GM12864 (cell line): Measurements from ENCODE around the gene ACOT2.
"Not testable (repeated sequence)": the region's sequence is repeated elsewhere in the genome, so short reads cannot be mapped to it uniquely, and the experiment has no call there.

Experiments used
- DNase-seq: peaks from one replicate; pipeline ENCODE4 v3.0.0-alpha.2; 2011; ENCODE audit warnings: low read depth
- H3K4me3 ChIP-seq: 2 replicates; pipeline ENCODE4 v1.5.1; 2011; ENCODE audit warnings: mild to moderate bottlenecking, low read depth, low read length, control low read depth
- TF ChIP-seq, protein P1 (sequence below): IDR thresholded peaks from 2 replicates; pipeline ENCODE4 v1.5.1; 2011; ENCODE audit warnings: low read depth, mild to moderate bottlenecking, moderate library complexity, low read length, control low read depth, inconsistent platforms; ENCODE audit errors: missing control alignments

Gene ACOT2

DNA sequence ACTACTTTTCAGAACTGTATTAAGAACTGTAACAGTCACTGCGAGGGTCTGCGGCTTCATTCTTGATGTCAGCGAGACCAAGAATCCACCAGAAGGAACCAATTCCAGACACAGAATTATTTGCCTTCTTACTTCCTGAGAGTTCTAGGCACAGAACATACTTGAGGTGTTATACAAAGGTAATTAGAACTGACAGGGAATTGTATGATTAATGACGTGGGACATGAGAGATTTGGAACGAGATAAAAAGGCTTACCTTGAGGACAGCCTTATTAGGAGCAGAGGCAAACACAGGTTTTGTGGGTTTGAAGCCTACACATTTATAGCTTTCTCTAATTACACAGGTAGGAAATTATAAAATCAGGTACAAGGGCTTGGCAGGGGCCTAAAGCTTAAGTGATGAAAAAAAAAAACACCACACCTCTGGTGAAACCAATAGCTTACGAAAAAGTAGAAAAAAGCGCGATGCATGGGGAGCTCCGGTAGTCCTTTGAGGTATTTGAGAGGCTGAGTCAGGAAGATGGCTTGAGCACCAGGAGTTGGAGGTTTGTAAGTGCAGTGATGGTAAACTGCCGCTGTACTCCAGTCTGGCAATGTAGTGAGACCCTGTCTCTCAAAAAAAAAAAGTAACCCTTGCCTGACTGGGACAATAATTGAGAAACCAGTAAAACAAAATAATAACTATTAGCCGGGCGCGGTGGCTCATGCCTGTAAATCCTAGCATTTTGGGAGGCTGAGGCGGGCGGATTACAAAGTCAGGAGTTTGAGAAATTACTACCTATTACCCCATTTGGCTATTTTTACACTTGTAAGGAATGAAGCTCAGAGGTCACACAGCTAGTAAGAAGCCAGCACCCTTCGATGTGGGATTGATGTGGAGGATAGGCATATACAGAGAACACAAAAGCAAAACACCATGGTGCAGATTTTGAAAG, 795 bp upstream of the ACOT2 start:
- H3K4me3 ChIP-seq, result peak overlapping the region; percentile 74
- TF ChIP-seq, protein P1, sequence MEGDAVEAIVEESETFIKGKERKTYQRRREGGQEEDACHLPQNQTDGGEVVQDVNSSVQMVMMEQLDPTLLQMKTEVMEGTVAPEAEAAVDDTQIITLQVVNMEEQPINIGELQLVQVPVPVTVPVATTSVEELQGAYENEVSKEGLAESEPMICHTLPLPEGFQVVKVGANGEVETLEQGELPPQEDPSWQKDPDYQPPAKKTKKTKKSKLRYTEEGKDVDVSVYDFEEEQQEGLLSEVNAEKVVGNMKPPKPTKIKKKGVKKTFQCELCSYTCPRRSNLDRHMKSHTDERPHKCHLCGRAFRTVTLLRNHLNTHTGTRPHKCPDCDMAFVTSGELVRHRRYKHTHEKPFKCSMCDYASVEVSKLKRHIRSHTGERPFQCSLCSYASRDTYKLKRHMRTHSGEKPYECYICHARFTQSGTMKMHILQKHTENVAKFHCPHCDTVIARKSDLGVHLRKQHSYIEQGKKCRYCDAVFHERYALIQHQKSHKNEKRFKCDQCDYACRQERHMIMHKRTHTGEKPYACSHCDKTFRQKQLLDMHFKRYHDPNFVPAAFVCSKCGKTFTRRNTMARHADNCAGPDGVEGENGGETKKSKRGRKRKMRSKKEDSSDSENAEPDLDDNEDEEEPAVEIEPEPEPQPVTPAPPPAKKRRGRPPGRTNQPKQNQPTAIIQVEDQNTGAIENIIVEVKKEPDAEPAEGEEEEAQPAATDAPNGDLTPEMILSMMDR, result no peak
- no peak for DNase-seq

DNA sequence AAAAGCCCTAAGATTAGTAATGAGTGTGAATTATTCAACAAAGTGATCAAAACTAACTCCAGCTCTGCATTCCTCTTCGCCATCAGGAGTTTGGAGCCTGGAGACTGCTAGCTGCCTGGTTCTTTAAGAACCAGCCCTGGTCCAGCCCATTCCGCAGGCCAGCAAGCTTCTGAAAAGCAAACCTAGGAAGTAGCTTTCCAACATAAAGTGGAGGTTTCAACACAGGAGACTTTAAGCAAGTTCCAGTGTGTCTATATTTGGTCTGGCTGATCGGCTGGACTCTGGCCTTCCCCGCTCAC, 178 bp upstream of the ACOT2 start:
- not testable (repeated sequence) for DNase-seq
- H3K4me3 ChIP-seq, result peak overlapping the region; percentile 74

DNA sequence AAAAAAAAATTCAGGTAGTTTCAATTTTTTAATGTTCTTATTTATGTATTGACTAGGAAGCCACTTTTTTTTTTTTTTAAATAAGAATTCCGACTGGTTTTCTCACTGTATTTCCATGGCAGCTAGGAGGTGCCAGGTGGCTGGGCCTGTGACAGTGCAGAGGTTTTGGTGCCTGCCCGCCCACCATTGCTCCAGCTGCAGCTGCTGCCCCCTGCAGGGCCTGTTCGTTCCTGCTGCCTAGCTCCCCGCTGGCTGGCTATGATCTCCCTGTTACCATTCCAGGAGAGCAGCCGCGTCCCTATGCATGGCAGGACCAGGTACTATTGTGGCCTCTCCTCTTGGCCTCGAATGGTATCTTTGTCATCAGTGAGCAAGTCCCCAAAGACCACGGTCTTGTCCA, 1.9 kb downstream of the ACOT2 start:
- TF ChIP-seq, protein P1, result peak; percentile 59
- not testable (repeated sequence) for H3K4me3 ChIP-seq, DNase-seq

DNA sequence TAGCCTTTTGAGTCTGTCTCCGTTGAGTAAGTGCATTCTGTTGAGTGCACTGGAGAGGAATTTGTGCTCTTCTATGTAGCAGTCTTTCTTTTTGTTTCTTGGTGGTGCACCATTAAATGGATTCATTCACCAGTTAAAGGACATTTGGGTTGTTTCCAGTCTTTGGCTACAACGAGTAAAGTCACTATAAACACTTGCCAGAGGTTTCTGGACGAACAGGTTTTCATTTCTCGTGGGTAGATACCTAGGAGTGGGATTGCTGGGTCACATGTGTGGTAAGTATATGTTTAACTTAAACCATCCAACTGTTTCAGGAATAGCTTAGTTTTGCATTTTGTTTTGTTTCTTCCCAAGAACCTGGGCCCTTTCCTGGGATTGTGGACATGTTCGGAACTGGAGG, 4.0 kb downstream of the ACOT2 start:
- not testable (repeated sequence) for H3K4me3 ChIP-seq, DNase-seq

DNA sequence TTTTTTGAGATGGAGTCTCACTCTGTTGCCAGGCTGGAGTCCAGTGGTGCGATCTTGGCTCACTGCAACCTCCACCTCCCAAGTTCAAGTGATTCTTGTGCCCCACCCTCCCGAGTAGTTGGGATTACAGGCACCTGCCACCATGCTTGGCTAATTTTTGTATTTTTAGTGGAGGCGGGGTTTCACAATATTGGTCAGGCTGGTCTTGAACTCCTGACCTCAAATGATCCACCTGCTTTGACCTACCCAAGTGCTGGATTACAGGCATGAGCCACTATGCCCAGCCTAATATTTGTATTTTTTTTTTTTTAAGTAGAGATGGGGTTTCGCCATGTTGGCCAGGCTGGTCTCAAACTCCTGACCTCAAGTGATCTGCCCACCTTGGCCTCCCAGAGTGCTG, 4.7 kb downstream of the ACOT2 start:
- not testable (repeated sequence) for H3K4me3 ChIP-seq, DNase-seq

DNA sequence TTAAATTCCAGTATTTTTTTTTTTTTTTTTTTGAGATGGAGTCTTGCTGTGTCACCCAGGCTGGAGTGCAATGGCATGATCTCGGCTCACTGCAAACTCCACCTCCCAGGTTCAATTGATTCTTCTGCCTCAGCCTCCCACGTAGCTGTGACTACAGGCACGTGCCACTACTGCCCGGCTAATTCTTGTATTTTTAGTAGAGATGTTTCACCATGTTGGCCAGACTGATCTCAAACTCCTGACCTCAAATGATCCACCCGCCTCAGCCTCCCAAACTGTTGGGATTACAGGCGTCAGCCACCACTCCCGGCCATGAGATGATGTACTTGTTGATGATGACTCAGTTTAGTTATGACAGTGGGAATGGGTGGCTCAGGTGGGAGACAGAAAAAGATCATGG, 5.2 kb downstream of the ACOT2 start:
- H3K4me3 ChIP-seq, result not testable (repeated sequence)

DNA sequence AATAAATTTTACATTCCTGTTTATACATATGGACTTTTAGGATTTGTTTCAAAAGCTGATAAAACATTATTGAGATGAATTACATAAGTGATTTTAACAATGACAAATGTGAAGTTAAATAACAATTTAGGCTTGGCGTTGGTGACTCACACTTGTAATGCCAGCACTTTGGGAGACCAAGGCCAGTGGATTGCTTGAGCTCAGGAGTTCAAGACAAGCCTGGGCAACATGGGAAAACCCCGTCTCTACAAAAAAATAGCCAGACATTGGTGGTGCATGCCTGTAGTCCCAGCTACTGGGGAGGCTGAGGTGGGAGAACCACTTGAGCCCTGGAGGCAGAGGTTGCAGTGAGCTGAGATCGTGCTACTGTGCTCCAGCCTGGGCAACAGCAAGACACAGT, 7.4 kb downstream of the ACOT2 start:
- TF ChIP-seq, protein P1, result no peak
- H3K4me3 ChIP-seq, result no peak overlapping the region
- no peak for DNase-seq

More for the DNA sequence above, 5.2 kb downstream of the ACOT2 start:
- not testable (repeated sequence) for DNase-seq

DNA sequence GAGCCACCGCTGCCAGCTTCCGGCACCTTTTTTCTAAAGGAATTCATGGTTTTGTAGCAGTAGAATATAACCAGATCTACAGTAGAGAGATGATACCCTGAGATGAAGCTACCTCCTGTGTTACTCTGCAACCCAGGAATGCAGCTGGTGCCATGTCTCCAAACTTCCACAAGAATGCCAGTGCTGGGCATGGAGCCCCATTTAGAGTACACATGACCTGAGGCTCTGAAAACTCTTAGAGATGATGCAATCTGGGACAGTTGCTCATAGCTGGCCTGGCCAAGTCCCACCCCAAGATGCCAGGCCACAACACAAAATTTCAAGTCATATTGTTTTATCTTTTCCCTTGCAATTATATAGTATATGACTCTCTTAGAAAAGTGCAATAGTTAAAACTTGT, 8.2 kb downstream of the ACOT2 start:
- not testable (repeated sequence) for DNase-seq, H3K4me3 ChIP-seq

DNA sequence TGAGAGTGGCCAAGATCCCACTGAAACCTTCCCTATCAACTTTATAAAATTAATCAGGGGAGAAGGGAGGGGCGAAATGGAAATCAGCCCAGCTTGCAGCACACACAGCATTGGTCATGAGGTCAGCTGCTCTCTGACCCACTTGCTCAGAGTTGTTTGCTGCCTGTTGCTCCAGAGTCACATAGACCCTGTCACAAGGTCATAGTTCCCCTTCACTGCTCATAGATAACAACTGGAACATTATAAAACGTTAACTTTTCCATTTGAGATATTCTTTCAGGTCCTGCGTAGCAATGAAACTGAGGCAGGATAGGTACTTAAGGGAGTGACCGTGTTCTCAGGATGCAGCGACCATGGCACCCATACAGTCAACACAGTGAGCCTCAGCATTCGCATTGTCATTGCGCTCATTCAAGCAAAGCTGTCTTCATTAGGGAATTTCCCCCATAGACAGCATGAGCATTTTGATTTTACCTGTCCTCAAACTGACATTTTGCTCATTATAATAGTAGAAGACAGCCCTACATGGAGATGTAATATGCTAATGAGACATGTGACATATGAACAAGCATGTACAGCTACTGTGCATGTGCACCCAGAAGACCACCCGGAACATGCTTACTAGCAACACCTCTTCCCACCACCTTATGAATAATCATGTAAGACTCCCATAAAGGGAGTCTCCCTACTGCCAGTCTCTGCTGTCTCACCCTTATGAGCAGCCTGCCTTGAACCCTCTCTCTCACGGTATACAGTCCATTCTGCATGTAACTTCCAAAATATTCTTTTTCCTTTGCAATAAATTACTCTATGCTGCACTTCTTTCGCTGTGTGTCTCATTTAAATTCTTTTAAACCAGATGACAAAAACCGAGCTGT, 13.3 kb downstream of the ACOT2 start:
- DNase-seq, H3K4me3 ChIP-seq: not testable (repeated sequence)

DNA sequence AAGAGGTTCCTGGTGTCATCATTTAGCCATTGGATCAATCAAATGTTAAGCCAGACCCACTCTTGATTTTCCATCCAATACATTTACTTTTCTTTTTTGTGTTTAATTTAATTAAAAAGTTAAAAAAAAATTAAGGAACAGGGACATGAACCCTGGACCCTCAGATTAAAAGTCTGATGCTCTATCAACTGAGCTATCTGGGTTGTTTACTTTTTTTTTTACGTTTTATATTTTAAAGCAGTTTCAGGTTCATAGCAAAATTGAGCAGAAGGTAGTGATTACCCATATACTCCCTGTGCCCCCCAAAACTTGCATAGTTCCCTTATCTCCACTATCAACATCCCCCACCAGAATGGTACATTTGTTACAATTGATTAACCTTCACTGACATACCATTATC, 19.7 kb downstream of the ACOT2 start:
- TF ChIP-seq, protein P1, result no peak
- DNase-seq, result no peak
- H3K4me3 ChIP-seq, result no peak overlapping the region
